GM21529 (cell line): Measurements from ENCODE around the gene CT45A5.
A peak's percentile ranks its signal among the peaks of the same experiment; 100 is the strongest.
"Not testable (repeated sequence)": the region's sequence is repeated elsewhere in the genome, so short reads cannot be mapped to it uniquely, and the experiment has no call there.

ENCODE experiments used
- ATAC-seq: cut with Tn5 transposase; IDR thresholded peaks from one replicate; pipeline ENCODE4 v1.9.1; 2021; ENCODE audit not compliant: unreplicated experiment

Gene CT45A5

GRCh38 chrX:135785403-135785802, at the start of gene CT45A5:
Gene CT45A5, minus strand, starts transcription at chrX:135785503. Its CDS starts 3,774 bp downstream, at chrX:135781729.
- ATAC-seq = not testable (repeated sequence)

- not testable (repeated sequence) for ATAC-seq
These were observed 34.6 kb upstream of the CT45A5 start, which contains the start of gene CT45A2 for GRCh38 chrX:135819912-135820311. Gene CT45A2, minus strand, starts transcription at chrX:135820012. Its CDS starts 3,747 bp downstream, at chrX:135816265.

- not testable (repeated sequence) for ATAC-seq
These were observed 17.4 kb upstream of the CT45A5 start, which contains the start of gene CT45A6 for GRCh38 chrX:135802687-135803086. Gene CT45A6, minus strand, starts transcription at chrX:135802787. Its CDS starts 3,794 bp downstream, at chrX:135798993.

GRCh38 chrX:135768091-135768490, 17.2 kb downstream of the CT45A5 start, which contains the start of gene CT45A3:
Gene CT45A3, minus strand, starts transcription at chrX:135768191. Its CDS starts 3,747 bp downstream, at chrX:135764444.
- not testable (repeated sequence) for ATAC-seq

- ATAC-seq = not testable (repeated sequence)
These were observed 40.6 kb downstream of the CT45A5 start for GRCh38 chrX:135744739-135745138.

- ATAC-seq = no peak
These were observed 44.0 kb downstream of the CT45A5 start for GRCh38 chrX:135741192-135741715.

- ATAC-seq = peak; percentile 68
These were observed 44.6 kb downstream of the CT45A5 start for GRCh38 chrX:135740681-135741149.

- no peak for ATAC-seq
These were observed 47.8 kb downstream of the CT45A5 start for GRCh38 chrX:135737366-135738071.

- ATAC-seq = not testable (repeated sequence)
These were observed 50.6 kb downstream of the CT45A5 start for GRCh38 chrX:135734666-135735065.
